ENCODE results near the gene OR2A7.
"Not testable (repeated sequence)": the region's sequence is repeated elsewhere in the genome, so short reads cannot be mapped to it uniquely, and the experiment has no call there.

- TF ChIP-seq ELK4 (IDR thresholded peaks at IDR 0.05; ENCODE audit: borderline replicate concordance, low read depth, low read length); PRDM1 (tag by site-specific recombination; IDR thresholded peaks at IDR 0.05): not testable (repeated sequence)
These were observed 25.2 kb downstream of the OR2A7 start, which contains the start of gene OR2A42 for GRCh38 chr7:144239365-144239764.
